ENCODE data around the gene THEM4.
"Not testable (repeated sequence)": the region's sequence is repeated elsewhere in the genome, so short reads cannot be mapped to it uniquely, and the experiment has no call there.

The THEM4 gene

DNA sequence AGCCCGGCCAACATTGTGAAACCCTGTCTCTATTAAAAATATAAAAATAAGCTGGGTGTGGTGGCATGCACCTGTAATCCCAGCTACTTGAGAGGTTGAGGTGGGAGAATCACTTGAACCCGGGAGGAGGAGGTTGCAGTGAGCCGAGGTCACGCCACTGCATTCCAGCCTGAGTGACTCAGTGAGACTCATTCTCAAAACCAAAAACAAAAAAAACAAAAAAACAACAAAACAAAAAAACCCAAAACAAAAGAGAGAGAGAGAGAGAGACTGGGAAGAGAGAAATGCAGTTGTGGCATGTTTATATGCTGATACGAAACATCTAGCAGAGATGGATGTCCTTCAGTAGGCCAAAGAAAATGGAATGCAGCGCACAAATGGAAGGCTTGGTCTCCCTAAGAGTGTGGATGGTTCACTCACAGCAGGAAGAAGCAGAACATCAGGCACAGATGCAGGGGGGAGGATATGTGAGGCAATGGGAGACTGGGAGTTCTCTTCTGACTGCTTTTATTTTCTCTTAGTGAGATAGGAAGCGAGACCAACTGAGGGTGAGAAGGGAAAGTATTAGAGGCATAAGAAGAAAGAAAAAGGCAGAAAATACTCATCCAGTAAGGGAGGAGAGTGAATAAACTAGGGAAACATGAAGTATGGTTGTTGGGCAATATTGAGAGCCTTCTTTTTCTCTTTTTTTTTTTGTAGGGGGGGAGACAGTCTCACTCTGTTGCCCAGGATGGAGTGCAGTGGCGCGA is 16.0 kb downstream of the THEM4 start:
- no peak for DNase-seq (ENCODE audit: low read depth in 2 of 2)

DNA sequence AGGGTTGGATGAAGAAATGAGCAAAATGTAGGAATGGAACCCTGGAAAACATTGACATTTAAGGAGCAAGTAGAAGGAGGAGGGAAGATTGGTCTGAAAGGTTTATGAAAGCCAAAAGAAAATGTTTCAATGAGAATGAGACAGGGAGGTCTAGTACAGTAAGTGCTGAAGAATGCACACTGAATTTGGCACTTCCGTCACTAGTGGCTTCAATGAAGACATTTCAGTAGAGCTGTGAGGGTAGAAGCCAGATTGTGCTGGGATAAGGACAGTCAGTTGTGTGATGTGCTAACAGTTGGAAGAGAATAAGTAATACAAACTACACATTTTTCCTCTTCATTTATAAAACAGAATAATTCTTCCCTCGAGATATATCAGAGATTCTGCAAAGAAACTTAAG is 17.1 kb downstream of the THEM4 start:
- no peak for DNase-seq (ENCODE audit: low read depth in 2 of 2)

DNA sequence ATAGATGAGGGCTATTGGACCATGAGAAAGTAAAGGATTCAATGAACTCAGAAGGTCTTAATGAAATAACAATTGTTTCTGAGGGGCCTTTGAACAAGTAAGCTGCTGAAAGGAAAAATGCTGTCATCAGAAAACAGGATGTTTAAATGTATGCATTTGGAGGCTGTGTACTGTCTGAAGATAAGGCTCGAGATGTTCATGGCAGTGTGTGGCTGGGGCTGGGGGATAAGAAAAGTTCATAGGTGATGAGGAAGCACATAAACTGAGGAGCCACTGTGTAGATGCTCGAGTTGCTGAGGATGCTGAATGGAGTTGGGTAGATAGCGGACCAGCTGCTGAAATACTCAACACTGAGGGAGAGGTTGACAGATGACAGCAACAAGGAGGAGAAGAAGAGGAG is 17.8 kb downstream of the THEM4 start:
- DNase-seq (ENCODE audit: low read depth in 2 of 2) = no peak

DNA sequence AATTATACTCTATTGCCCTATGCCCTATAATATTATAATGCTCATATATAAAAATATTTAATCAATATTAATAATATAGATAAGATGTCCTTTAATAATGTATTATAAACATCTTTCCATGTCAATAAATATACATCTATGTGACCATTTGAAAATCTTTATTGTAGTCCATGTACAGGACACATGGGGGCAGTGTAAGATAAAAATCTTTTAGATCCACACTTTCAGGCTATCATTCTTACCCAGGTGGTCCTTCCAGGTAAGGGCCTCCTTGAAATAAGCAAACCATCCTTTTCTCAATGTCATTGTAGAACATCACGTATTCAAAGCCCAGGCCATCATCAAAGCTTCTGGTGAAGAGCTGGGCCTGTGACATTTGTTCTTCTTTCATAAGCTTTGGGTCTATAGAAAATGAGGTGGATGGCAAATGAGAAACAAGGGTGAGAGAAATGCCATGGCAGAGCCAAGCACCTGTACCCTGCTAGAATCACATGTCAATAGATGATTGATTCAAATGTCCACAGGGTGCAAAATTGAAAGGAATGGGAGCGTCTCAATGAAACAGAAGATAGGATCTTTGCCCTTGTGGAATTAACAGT is 20.2 kb downstream of the THEM4 start:
- DNase-seq (ENCODE audit: low read depth in 2 of 2) = no peak

DNA sequence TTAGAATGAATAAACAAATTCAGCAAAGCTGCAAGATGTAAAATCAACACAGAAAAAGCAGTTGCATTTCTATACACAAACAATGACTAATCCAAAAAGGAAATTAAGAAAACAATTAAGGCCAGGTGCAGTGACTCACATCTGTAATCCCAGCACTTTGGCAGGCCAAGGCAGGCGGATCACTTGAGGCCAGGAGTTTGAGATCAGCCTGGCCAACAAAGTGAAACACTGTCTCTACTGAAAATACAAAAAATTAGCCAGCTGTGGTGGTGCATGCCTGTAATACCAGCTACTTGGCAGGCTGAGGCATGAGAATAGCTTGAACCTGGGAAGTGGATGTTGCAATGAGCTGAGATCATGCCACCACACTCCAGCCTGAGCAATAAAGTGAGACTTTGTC is 22.3 kb downstream of the THEM4 start:
- no peak for DNase-seq (ENCODE audit: low read depth in 2 of 2)

DNA sequence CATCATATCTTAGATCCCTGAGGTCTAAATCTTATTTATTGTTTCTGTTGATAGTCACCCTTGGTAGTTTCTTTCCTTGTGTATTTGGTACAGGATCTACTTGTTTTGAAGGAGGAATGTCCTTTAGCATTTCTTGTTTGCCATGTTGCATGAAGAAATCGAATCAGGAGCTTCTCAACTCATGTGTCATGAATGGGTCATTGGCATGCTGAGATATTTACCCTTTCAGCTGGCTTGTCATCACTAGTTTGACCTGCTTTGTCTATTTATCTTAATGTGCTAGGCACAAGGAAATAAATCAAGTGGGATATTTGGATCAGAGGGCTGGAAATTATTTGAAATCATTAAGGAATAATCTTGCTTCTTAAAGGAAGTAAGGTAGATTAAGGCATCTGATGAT is 23.8 kb downstream of the THEM4 start:
- DNase-seq (ENCODE audit: low read depth in 2 of 2) = no peak

DNA sequence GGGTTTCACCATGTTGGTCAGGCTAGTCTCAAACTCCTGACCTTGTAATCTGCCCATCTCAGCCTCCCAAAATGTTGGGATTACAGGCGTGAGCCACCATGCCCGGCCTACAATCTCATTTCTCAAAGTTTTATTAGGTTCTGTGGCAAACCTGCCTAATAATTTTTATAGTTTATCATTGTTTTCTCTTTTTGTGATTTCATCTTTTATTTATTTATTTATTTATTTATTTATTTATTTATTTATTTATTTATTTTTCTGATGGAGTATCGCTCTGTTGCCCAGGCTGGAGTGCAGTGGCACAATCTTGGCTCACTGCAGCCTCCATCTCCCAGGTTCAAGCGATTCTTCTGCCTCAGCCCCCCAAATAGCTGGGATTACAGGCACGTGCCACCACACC is 24.4 kb downstream of the THEM4 start:
- DNase-seq (ENCODE audit: low read depth in 2 of 2) = not testable (repeated sequence)

DNA sequence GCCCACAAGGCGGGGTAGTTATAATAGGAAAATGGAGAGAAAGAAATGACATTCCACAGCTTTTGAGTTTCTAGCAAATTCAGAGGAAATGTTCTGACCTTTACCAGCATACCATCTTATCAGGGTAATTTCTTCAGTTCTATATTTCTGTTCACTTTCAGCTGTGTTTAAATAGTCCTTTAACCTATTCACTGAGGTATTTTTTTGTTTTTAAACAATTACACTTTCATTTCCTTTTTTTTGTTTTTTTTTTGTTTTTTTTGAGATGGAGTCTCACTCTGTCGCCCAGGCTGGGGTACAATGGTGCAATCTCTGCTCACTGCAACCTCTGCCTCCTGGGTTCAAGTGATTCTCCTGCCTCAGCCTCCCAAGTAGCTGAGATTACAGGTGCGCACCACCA is 24.9 kb downstream of the THEM4 start:
- DNase-seq (ENCODE audit: low read depth in 2 of 2) = not testable (repeated sequence)

DNA sequence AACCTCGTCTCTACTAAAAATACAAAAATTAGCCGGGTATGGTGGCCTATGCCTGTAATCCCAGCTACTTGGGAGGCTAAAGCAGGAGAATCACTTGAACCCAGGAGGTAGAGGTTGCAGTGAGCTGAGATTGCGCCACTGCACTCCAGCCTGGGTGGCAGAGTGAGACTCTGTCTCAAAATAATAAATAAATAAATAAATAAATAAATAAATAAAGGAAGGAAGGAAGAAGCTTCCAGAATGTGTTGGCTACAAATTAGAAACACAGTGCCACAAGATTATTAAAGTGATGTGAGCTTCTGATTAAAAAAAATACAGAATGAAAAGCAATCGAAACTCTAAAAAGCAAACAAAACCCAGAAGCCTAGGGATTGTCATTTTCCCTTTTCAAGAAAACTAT is 25.4 kb downstream of the THEM4 start:
- DNase-seq (ENCODE audit: low read depth in 2 of 2) = not testable (repeated sequence)

DNA sequence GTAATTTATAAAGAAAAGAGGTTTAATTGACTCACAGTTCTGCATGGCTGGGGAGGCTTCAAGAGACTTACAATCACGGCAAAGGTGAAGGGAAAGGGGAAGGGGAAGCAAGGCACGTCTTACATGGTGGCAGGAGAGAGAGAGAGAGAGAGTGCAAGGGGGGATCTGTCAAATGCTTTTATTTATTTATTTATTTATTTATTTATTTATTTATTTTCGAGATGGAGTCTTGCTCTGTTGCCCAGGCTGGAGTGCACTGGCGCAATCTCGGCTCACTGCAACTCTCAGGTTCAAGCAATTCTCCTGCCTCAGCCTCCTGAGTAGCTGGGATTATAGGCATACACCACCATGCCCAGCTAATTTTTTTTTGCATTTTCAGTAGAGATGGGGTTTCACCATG is 26.4 kb downstream of the THEM4 start:
- DNase-seq (ENCODE audit: low read depth in 2 of 2) = not testable (repeated sequence)

DNA sequence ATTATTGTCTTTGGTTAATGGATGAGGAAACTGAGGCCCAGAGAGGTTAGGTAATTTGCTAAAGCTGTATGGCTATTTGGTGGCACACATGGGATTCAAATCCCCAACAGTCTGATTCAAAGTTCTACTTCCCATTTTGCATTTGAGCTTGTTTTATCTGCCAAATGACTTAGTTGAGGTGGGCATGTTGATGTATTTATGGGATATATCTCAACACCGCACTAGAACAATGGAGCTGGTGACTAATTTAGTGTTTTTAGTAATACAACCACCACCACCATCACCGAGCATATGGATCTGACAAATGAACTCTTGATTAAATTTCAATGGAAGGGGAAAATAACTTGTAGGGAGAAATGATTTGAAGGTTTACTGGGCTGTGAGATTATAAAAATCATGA is 26.8 kb downstream of the THEM4 start:
- no peak for DNase-seq (ENCODE audit: low read depth in 2 of 2)

DNA sequence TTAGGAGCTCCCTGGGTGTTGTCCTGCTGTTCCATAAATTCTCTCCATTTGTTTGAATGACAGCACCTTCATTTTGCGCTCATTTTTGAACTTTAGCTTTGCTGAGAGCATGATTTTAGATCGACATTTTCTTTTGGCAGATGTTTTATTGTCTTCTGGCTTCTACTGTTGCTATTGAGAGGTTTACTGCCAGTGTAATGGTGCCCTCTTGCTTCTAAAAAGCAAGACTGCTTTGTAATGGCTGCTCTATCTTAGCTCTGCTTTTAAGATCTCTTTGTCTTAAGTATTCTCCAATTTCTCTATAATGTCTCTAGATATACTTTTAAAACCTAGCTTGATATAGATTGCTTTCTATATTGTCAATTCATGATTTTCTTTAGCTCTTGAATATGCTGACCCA is 27.8 kb downstream of the THEM4 start:
- DNase-seq (ENCODE audit: low read depth in 2 of 2) = no peak

DNA sequence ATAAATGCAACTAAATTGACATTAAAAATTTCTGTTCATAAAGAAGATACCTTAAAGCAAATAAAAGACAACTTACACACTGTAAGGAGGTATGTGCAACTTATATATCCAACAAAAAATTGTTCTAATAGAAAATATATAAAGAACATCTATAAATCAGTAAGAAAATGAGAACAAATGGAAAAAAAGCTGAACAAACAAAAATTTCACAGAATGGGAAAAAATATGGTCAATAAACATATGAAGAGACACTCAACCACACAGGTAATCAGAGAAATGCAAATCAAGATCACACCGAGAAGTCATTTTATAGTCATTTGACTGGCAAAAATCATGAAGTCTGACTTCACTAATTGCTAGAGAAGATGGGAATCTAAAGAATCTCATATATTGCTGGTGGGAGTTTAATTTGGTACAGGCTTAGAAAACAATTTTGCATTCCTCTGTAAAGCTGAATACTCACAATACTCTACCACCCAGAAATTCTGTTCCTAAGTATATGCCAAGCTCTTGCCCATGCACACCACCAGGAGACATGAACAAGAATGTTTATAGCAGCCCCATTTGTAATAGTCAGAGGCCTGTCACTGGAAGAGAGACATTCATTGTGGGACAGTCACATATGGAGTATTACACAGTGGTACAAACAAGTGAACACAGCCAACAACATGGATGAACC is 33.8 kb downstream of the THEM4 start:
- no peak for DNase-seq (ENCODE audit: low read depth in 2 of 2)

DNA sequence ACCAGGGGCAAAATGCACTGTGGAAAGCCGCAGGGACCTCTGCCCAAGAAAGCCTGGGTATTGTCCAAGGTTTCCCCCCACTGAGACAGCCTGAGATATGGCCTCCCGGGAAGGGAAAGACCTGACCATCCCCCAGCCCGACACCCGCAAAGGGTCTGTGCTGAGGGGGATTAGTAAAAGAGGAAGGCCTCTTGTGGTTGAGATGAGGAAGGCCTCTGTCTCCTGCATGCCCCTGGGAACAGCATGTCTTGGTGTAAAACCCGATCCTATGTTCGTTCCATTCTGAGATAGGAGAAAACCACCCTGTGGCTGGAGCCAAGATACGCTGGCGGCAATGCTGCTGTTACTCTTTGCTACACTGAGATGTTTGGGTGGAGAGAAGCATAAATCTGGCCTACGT is 36.5 kb downstream of the THEM4 start:
- DNase-seq (ENCODE audit: low read depth in 2 of 2) = not testable (repeated sequence)

DNA sequence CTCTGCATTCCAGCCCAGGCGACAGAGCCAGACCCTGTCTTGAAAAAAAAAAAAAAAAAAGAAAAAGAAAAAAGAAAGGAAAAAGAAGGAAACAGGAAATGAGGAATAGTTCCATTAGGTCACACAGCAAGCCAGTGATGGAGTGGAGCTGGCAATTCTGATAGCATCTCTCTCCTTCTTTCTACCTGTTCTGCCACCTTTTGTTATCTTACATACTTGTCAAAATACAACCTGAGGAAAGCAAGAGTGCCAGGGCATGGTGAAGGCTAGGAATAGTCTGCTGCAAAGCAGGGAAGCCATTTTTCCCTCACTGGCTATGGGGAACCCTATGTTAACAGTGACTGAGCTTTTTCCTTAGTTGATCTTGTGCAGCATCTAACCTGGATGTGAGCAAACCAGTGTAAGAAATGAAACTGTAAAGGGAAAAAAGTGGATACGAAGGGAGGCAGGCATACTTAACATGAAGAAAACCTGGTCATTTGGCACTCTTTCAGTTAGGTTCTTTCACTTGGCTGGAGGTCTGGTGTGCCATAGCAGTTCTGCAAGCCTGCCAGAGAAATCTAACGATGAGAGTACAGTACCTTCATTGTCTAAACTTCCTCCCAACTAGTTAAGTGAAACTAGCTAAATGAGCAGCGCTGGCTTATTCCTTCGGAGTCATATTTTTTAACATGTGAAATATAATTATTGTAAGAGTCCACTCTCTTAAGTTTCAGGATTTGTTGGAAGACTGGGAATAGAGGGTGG is 37.9 kb downstream of the THEM4 start:
- DNase-seq (ENCODE audit: low read depth in 2 of 2) = no peak

DNA sequence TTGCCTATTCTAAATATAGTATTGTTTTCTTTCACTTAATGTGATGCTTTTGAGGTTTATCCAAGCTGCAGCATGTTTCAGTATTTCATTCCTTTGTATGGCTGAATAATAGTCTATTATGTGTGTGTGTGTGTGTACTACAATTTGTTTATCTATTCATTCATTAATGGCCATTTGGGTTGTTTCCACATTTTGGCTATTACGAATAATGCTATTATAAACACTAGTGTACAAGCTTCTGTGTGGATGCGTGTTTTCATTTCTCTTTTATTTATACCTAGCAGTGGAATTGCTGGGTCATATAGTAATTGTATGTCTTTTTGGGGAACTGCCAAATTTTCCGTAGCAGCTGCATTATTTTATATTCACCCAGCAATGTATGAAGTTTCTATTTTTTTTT is 40.8 kb downstream of the THEM4 start:
- DNase-seq (ENCODE audit: low read depth in 2 of 2) = no peak

DNA sequence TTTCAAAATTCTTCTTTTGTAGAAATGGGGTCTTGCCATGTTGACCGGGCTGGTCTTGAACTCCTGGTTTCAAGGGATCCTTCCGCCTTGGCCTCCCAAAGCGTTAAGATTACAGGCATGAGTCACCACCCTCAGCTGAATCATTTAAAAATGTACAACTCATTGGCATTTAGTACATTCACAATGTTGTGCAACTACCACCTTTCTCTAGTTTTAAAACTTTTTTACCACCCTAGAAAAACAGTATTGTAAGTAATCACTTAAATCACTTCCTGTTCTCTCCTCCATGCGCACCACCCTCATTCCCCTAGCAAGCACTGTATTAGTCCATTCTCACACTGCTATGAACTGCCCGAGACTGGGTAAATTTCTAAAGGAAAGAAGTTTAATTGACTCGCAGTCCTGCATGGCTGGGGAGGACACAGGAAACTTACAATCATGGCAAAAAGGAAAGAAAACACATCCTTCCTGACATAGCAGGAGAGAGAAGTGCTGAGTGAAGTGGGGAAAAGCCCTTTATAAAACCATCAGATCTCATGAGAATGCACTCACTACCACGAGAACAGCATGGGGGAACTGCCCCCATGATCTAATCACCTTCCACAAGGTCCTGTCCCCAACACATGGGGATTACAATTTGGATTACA is 41.4 kb downstream of the THEM4 start:
- peak in 1 of 2 donors; percentile 19 for DNase-seq (ENCODE audit: low read depth in 2 of 2)

DNA sequence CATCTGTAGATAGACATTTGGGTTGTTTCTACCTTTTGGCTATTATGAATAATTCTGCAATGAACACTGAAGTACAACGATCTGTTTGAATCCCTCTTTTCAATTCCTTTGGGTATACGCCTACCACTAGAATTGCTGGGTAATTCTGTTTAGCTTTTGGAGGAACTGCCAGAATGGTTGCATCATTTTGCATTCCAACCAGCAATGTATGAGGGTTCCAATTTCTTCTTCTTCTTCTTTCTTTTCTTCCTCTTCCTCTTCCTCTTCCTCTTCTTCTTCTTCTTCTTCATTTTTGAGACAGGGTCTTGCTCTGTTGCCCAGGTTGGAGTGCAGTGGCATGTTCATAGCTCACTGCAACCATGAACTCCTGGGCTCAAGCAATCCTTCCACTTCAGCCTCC is 42.0 kb downstream of the THEM4 start:
- no peak for DNase-seq (ENCODE audit: low read depth in 2 of 2)

DNA sequence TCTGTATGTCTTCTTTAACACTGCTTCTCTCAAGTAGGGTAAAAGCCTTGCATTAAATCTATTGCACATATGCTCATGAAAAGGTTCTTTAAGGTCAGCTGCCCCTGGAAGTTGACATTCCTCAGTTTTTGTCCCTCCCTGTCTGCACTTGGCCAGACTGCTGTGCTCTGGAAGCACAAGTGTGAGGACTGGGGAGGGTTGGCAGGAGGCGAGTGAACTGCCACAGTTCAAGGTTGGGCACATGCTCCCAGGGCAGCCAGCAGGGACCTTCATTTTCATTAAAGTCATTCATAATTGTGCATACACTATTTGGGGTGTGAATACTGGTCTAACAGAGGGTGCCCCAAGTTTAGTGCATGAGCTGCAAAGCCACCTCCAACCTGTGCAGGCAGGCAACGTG is 44.9 kb downstream of the THEM4 start:
- DNase-seq (ENCODE audit: low read depth in 2 of 2) = no peak

DNA sequence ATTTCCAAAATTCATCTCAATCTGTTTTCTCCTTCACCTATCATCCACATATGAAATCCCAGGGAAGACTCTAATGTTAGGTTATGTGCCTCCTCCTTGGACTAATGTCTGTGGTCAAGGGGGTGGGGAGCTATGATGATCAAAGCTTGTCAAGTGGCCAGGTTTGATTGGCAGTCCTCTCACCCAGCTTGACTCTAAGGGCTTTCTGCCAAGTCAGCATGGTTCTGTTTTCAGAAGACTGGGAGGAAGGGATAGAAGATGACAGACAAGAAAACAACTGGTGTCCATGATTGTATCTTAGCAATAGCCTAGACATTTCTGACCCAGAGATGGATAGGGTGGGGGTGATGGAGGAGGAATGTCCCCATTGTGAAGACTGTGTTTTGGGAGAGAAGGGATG is 46.7 kb downstream of the THEM4 start:
- no peak for DNase-seq (ENCODE audit: low read depth in 2 of 2)

DNA sequence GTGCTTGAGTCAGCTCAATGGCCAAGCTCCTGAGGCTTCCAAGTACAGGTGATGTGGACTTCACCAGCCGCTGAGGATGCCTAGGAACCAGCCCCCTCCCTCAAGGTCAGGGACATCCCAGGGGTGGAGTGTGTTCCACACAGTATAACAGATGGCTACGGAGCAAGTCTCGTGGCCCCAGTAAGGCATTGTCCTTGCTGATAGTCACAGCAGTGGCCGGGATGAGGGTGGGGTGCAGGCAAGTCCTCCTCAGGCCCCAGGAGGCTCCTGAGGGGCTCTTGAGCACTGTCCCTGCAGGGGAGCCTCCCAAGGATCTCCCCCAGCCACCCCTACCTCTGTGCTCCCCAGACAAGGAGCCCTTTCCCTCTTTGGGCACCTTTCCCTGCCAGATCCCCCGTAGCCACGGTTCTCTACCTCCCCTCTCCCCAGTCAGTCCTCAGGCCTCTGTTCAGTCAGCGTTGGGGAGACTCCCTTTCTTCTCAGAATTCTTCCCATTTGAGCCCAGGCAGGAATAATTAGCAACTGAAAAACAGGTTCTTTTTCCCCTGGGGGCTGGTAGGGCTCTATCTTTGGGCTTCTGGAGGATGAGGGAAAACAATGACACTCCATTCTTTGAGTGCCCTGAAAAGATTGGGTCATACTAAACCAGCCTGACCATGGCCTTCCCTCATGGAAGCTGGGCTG is 48.7 kb downstream of the THEM4 start:
- DNase-seq (ENCODE audit: low read depth in 2 of 2) = no peak

Measured in stimulated activated CD4-positive, alpha-beta T cell treated with anti-CD3 and anti-CD28 coated beads, Interleukin-15, amount 100 ng/mL, for 48 hours (primary cell).